K562 (cell line): Measurements from ENCODE around the gene HRG. TPM values are rescaled to one million over a fixed set of nuclear protein-coding genes. Genes with fewer than 3 reads are reported as not detected.

Experiments used
- ATAC-seq: fragments of 200-7000 bp; cut with Tn5 transposase; 3 replicates; pipeline ENCODE4 v1.9.1; 2020; ENCODE audit warnings: moderate library complexity
- BruUV-seq: library from RNA; stranded (reverse); fragments of 400-500 nt; replicated peaks from 2 replicates; lab custom pipeline; 2021; lab: Mats Ljungman, UMichigan
- CTCF ChIA-PET: fragments of 300-600 bp; formaldehyde crosslinking; extraction: SDS; loops from one replicate; lab custom pipeline; 2021; ENCODE audit warnings: low intra/inter-chr PET ratio; lab: Yijun Ruan, JAX
- POLR2A ChIA-PET: fragments of 300-600, 350-650 bp; sonication (Branson Sonifier 250); formaldehyde crosslinking; extraction: SDS; loops from one replicate; lab custom pipeline; 2021; ENCODE audit warnings: antibody characterized with exemption, inconsistent platforms; lab: Yijun Ruan, JAX
- DNase-seq, 4 experiments: peaks; one replicate each; pipeline versions ENCODE4 v3.0.0 to v3.0.0-alpha.2; 2011 to 2018; ENCODE audit warnings: low spot score in 3 of 4, mixed read lengths in 3 of 4; ENCODE audit errors: extremely low read depth in 1 of 4
- FAIRE-seq: peaks from 2 replicates; lab custom pipeline; 2011; peaks lifted over from hg19 to GRCh38; lab: Jason Lieb, UNC
- H2AFZ ChIP-seq: 2 replicates; pipeline ENCODE4 v1.6.0; 2011; ENCODE audit warnings: low read depth, low read length, control low read depth, inconsistent platforms
- H3K27ac ChIP-seq: fragments of 200-600 bp; 3 replicates; pipeline ENCODE4 v1.8.0; 2011; ENCODE audit warnings: low read depth, mild to moderate bottlenecking, control low read depth, inconsistent platforms, low read length, moderate library complexity, mixed read lengths; ENCODE audit errors: extremely low read depth
- H3K27me3 ChIP-seq, 2 experiments: fragments of 300-600 bp in 1 of 2; 2 replicates in 1 of 2; 3 replicates in 1 of 2; pipeline versions ENCODE4 v1.6.0 to v1.8.0; 2011; ENCODE audit warnings: inconsistent platforms in 2 of 2, low read length in 2 of 2, mild to moderate bottlenecking in 1 of 2, mixed read lengths in 1 of 2, moderate library complexity in 1 of 2; ENCODE audit not compliant: control insufficient read depth in 2 of 2, insufficient read depth in 2 of 2
- H3K36me3 ChIP-seq: fragments of 300-600 bp; 3 replicates; pipeline ENCODE4 v1.8.0; 2011; ENCODE audit warnings: mild to moderate bottlenecking, low read length, inconsistent platforms; ENCODE audit not compliant: control insufficient read depth, insufficient read depth
- H3K4me1 ChIP-seq, 2 experiments: fragments of 200-600 bp in 1 of 2; replicated peaks in 1 of 2; 2 replicates in 1 of 2; 3 replicates in 1 of 2; pipeline versions ENCODE4 v1.5.1 to v1.8.0; 2011; ENCODE audit warnings: inconsistent platforms in 2 of 2, low read length in 2 of 2, mild to moderate bottlenecking in 1 of 2, mixed read lengths in 1 of 2, moderate library complexity in 1 of 2; ENCODE audit not compliant: control insufficient read depth in 2 of 2, insufficient read depth in 2 of 2
- H3K4me2 ChIP-seq: 2 replicates; pipeline ENCODE4 v1.6.1; 2011; ENCODE audit warnings: low read length, control low read depth, inconsistent platforms, mixed read lengths; ENCODE audit not compliant: insufficient read depth
- H3K4me3 ChIP-seq: fragments of 200-600 bp; sonication (generic), shearing (Covaris generic); 2 replicates; pipeline ENCODE4 v1.5.1; 2016; ENCODE audit warnings: control low read depth, inconsistent platforms
- H3K79me2 ChIP-seq: fragments of 200-600 bp; 3 replicates; pipeline ENCODE4 v1.8.0; 2011; ENCODE audit warnings: low read length, inconsistent platforms; ENCODE audit not compliant: control insufficient read depth, insufficient read depth
- H3K9ac ChIP-seq, 2 experiments: 2 replicates each; pipeline versions ENCODE4 v1.6.0 to v1.6.1; 2011; ENCODE audit warnings: low read depth in 2 of 2, low read length in 2 of 2, control low read depth in 1 of 2, inconsistent platforms in 1 of 2, mild to moderate bottlenecking in 1 of 2, mixed read lengths in 1 of 2; ENCODE audit not compliant: insufficient read depth in 1 of 2
- H3K9me1 ChIP-seq: one replicate; pipeline ENCODE4 v1.6.0; 2011; ENCODE audit warnings: inconsistent platforms, mild to moderate bottlenecking, low read length, moderate library complexity; ENCODE audit not compliant: control insufficient read depth, insufficient read depth
- H3K9me3 ChIP-seq: replicated peaks from 2 replicates; pipeline ENCODE4 v1.5.1; 2011; ENCODE audit warnings: low read depth, low read length, inconsistent platforms; ENCODE audit not compliant: control insufficient read depth, insufficient read depth
- H4K20me1 ChIP-seq: replicated peaks from 2 replicates; pipeline ENCODE4 v1.6.1; 2011; ENCODE audit warnings: low read length, inconsistent platforms, mixed read lengths; ENCODE audit not compliant: control insufficient read depth, insufficient read depth
- ATF4 ChIP-seq: fragments of 450-650 bp; formaldehyde crosslinking; IDR thresholded peaks from 2 replicates; pipeline ENCODE4 v1.4.0; 2022; ENCODE audit warnings: mild to moderate bottlenecking, moderate library complexity
- ETV1 ChIP-seq: fragments of 450-650 bp; conservative IDR thresholded peaks from 2 replicates; pipeline ENCODE4 v1.6.1; 2016; ENCODE audit warnings: missing genetic modification characterization, control low read depth, low read depth, missing compliant biosample characterization
- NCOA2 ChIP-seq, 2 experiments: fragments of 450-650 bp; IDR thresholded peaks; 2 replicates each; pipeline ENCODE4 v1.6.1; 2018; ENCODE audit warnings: mild to moderate bottlenecking in 2 of 2, moderate library complexity in 1 of 2; ENCODE audit not compliant: partially characterized antibody in 2 of 2
- TAF15 ChIP-seq: fragments of 200-400 bp; formaldehyde crosslinking; IDR thresholded peaks from 2 replicates; pipeline ENCODE4 v1.6.1; 2017; ENCODE audit warnings: mild to moderate bottlenecking, low read depth, low read length, moderate library complexity
- ZNF639 ChIP-seq, 2 experiments: fragments of 200-800 bp in 1 of 2; sonication (Bioruptor generic) in 1 of 2; sonication (generic) in 1 of 2; formaldehyde crosslinking in 1 of 2; IDR thresholded peaks in 1 of 2; conservative IDR thresholded peaks in 1 of 2; 2 replicates each; pipeline versions ENCODE4 v1.5.0 to v1.6.1; 2016 to 2020; ENCODE audit warnings: missing compliant biosample characterization in 1 of 2, missing genetic modification characterization in 1 of 2, missing genetic modification reagents in 1 of 2
- ZNF699 ChIP-seq: fragments of 250-450 bp; sonication (Bioruptor Pico); IDR thresholded peaks from 2 replicates; pipeline ENCODE4 v1.8.0; 2021; ENCODE audit warnings: mild to moderate bottlenecking, moderate library complexity; ENCODE audit not compliant: insufficient replicate concordance
- WGBS: fragments of 100-300 bp; shearing (Covaris generic); methylation state at CpG from one replicate; pipeline ENCODE4 v1.1.6; 2016; ENCODE audit warnings: low coverage, mixed read lengths; ENCODE audit not compliant: insufficient coverage; ENCODE audit errors: missing lambda C conversion rate; 5-methylcytosine and 5-hydroxymethylcytosine counted together
- in situ Hi-C: fragments of 300-500 bp; cut with MboI; formaldehyde crosslinking; loops from 4 replicates; pipeline ENCODE4 v1.15.0; 2018; ENCODE audit warnings: inconsistent platforms, mixed read lengths
- intact Hi-C: fragments of 100-400 bp; cut with micrococcal nuclease; formaldehyde crosslinking; loops from 2 replicates; pipeline ENCODE4 v1.14.2; 2022
- polyA plus RNA-seq, 8 experiments: library from polyadenylated mRNA; depleted of rRNA in 4 of 8; stranded (reverse) in 5 of 8; unstranded in 3 of 8; fragments of >200 nt; fragmentation: Nextera tagmentation in 2 of 8; fragmentation: Illumina TruSeq in 1 of 8; extraction: Ambion mirVana in 2 of 8; extraction: Trizol in 1 of 8; gene quantifications; 2 replicates each; pipeline versions ENCODE4 v1.2.1 to v1.2.3, GENCODE V29; 2011 to 2014; ENCODE audit warnings: inconsistent platforms in 1 of 8, missing spikeins in 1 of 8
- total RNA-seq, 7 experiments: library from RNA; depleted of rRNA in 6 of 7; stranded (reverse); fragments of >200 nt in 6 of 7; fragmentation: Illumina TruSeq in 2 of 7; extraction: Trizol in 2 of 7; gene quantifications; 2 replicates each; pipeline versions ENCODE4 v1.2.1 to v1.2.3, GENCODE V29; 2011 to 2021; ENCODE audit warnings: low replicate concordance in 1 of 7
- TF ChIP-seq, protein P1 (sequence below): fragments of 200-400 bp; formaldehyde crosslinking; IDR thresholded peaks from 2 replicates; pipeline ENCODE4 v1.6.1; 2017; ENCODE audit warnings: mild to moderate bottlenecking, low read depth, low read length, moderate library complexity

Gene HRG
- total and polyA plus RNA-seq, 9 of the 15 experiments (the other 6 are each of a cell fraction or from before 2014, with no cell fraction given) = not detected

GRCh38 chr3:186636536-186636935 lies 29.3 kb upstream of the HRG start:
- intact Hi-C loops (no loop called here), in situ Hi-C loops (no loop called here)
- H3K9me3 ChIP-seq = no peaks in the 10 kb centered on the region
- no peak overlapping the region for H3K9ac ChIP-seq
- H3K36me3 ChIP-seq = no peaks in the 10 kb centered on the region
- FAIRE-seq (no peak), DNase-seq (no peak), ATAC-seq (no peak)
- H3K79me2 ChIP-seq = no peaks in the 10 kb centered on the region
- no peak overlapping the region for H2AFZ ChIP-seq
- 27% methylated on average over 7 of the region's 7 CpGs for WGBS
- peaks cover 2 to 29% of the 10 kb centered on the region in 2 experiments; a peak in 2 of 5 replicates for H3K27me3 ChIP-seq
- H3K4me2 ChIP-seq = no peak overlapping the region
- no peak overlapping the region for H3K4me3 ChIP-seq
- no peaks in the 10 kb centered on the region for H3K4me1 ChIP-seq
- BruUV-seq = no TSS peak
- H3K9me1 ChIP-seq = no peaks in the 10 kb centered on the region
- no peaks in the 10 kb centered on the region for H4K20me1 ChIP-seq
- ChIA-PET POLR2A (interaction anchor here (0.6 to 1.1 kb wide), 2 partner anchors 147 to 461 kb away, joined by 4 read pairs; partner anchors contain the start of gene EIF4A2), CTCF (no interaction called here)
- H3K27ac ChIP-seq = no peak overlapping the region
- TF ChIP-seq ETV1 (no peak), ZNF699 (CRISPR knock-in tag) (no peak), ATF4 (CRISPR knock-in tag) (no peak), ZNF639 (CRISPR knock-in tag; conservative IDR thresholded peaks at IDR 0.05 in 1 of 2, IDR thresholded peaks at IDR 0.05 in 1 of 2) (no peak), TAF15 (no peak), NCOA2 (IDR thresholded peaks at IDR 0.05; ENCODE audit: partially characterized antibody in 2 of 2) (no peak)
- TF ChIP-seq, protein P1, sequence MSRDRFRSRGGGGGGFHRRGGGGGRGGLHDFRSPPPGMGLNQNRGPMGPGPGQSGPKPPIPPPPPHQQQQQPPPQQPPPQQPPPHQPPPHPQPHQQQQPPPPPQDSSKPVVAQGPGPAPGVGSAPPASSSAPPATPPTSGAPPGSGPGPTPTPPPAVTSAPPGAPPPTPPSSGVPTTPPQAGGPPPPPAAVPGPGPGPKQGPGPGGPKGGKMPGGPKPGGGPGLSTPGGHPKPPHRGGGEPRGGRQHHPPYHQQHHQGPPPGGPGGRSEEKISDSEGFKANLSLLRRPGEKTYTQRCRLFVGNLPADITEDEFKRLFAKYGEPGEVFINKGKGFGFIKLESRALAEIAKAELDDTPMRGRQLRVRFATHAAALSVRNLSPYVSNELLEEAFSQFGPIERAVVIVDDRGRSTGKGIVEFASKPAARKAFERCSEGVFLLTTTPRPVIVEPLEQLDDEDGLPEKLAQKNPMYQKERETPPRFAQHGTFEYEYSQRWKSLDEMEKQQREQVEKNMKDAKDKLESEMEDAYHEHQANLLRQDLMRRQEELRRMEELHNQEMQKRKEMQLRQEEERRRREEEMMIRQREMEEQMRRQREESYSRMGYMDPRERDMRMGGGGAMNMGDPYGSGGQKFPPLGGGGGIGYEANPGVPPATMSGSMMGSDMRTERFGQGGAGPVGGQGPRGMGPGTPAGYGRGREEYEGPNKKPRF = no peak
